Spleen (tissue), 11 donors: Measurements from ENCODE around the gene TMEM272. TPM values are rescaled to one million over a fixed set of nuclear protein-coding genes. Genes with fewer than 3 reads are reported as not detected.

ENCODE experiments used
- DNase-seq: peaks from one replicate; pipeline ENCODE4 v3.0.0-alpha.2; 2020
- H3K27ac ChIP-seq, 8 donors: fragments of 200-600 bp; sonication (generic) in 7 of 8; 1 replicate in 4 of 8; 2 replicates in 4 of 8; pipeline versions ENCODE4 v1.5.0 to v1.8.0; 2016 to 2021; ENCODE audit warnings: inconsistent platforms in 4 of 8, mild to moderate bottlenecking in 4 of 8, moderate library complexity in 1 of 8
- H3K27me3 ChIP-seq, 7 donors: fragments of 200-600 bp; sonication (generic) in 6 of 7; replicated peaks in 1 of 7; 1 replicate in 4 of 7; 2 replicates in 3 of 7; pipeline versions ENCODE4 v1.5.0 to v1.8.0; 2016 to 2021; ENCODE audit warnings: inconsistent platforms in 3 of 7, mild to moderate bottlenecking in 1 of 7
- H3K36me3 ChIP-seq, 6 donors: fragments of 200-600 bp; sonication (generic) in 5 of 6; 1 replicate in 4 of 6; 2 replicates in 2 of 6; pipeline versions ENCODE4 v1.5.0 to v1.8.0; 2016 to 2021; ENCODE audit warnings: inconsistent platforms in 2 of 6
- H3K4me1 ChIP-seq, 6 donors: fragments of 200-600 bp; sonication (generic) in 5 of 6; 1 replicate in 3 of 6; 2 replicates in 3 of 6; pipeline versions ENCODE4 v1.5.0 to v1.8.0; 2016 to 2021; ENCODE audit warnings: inconsistent platforms in 3 of 6
- H3K4me3 ChIP-seq, 8 donors: fragments of 200-600 bp; sonication (generic) in 7 of 8; 1 replicate in 4 of 8; 2 replicates in 4 of 8; pipeline versions ENCODE4 v1.5.0 to v1.8.0; 2016 to 2021; ENCODE audit warnings: inconsistent platforms in 4 of 8, mild to moderate bottlenecking in 4 of 8, moderate library complexity in 2 of 8
- H3K9me3 ChIP-seq, 8 donors: fragments of 200-600 bp; sonication (generic) in 7 of 8; 1 replicate in 4 of 8; 2 replicates in 4 of 8; pipeline versions ENCODE4 v1.5.0 to v1.8.0; 2016 to 2021; ENCODE audit warnings: inconsistent platforms in 4 of 8
- POLR2A ChIP-seq, 3 donors: fragments of 450-650 bp; IDR thresholded peaks; one replicate each; pipeline ENCODE4 v1.5.1; 2017; ENCODE audit warnings: antibody characterized with exemption in 3 of 3, mild to moderate bottlenecking in 1 of 3
- POLR2AphosphoS5 ChIP-seq, 3 donors: sonication (generic); formaldehyde crosslinking; IDR thresholded peaks; one replicate each; pipeline ENCODE4 v1.5.1; 2017; ENCODE audit warnings: antibody characterized with exemption in 3 of 3
- WGBS, 5 donors: extraction: QIAGEN DNeasy Blood & Tissue Kit in 3 of 5; methylation state at CpG; one replicate each; pipeline versions ENCODE4 v1.1.5 to v1.1.7; 2013 to 2018; 5-methylcytosine and 5-hydroxymethylcytosine counted together
- intact Hi-C: fragments of 100-400 bp; cut with DNase I; formaldehyde crosslinking; loops from one replicate; pipeline ENCODE4 v1.15.0; 2023; ENCODE audit warnings: low total_unique reads
- polyA plus RNA-seq, 3 donors: library from polyadenylated mRNA; stranded (reverse); fragments of 200-250 nt; gene quantifications; one replicate each; pipeline ENCODE4 v1.2.1, GENCODE V29; 2013
- total RNA-seq, 7 donors: library from RNA; depleted of rRNA in 3 of 7; stranded (reverse); fragments of >200 nt in 3 of 7; fragmentation: NEBNext Ultra II Directional in 4 of 7; extraction: Animal tissue kit (Norgen Biotek cat#: 25700) in 4 of 7; gene quantifications; one replicate each; pipeline versions ENCODE4 v1.1.0 to v1.2.1, GENCODE V29; 2016 to 2021
- TF ChIP-seq, protein P1 (sequence below), 11 experiments: fragments of 200-600 bp in 7 of 11; fragments of 450-650 bp in 4 of 11; sonication (generic) in 4 of 11; IDR thresholded peaks in 8 of 11; conservative IDR thresholded peaks in 3 of 11; 1 replicate in 7 of 11; 2 replicates in 4 of 11; pipeline versions ENCODE4 v1.4.0 to v1.8.0; 2016 to 2021; ENCODE audit warnings: antibody characterized with exemption in 11 of 11, inconsistent platforms in 4 of 11, mild to moderate bottlenecking in 1 of 11
- donor health status: healthy with polysubstance abuse.
- donor health status: DM: no; HTN: no; CAD: no; lungs with moderate emphysema.
- donor health status: DM: no; HTN: no; CAD: no.
- donor health status: Bipolar disorder and iron deficiency.
- donor health status: healthy.
- donor health status: DM: no; HTN: no; CAD: no.
- donor health status: DM: yes; HTN: yes; CAD: no.

TMEM272 gene
- total and polyA plus RNA-seq, 10 donors = 0.03 to 3.3 (median 1.1) TPM

- DNase-seq = no peak
- WGBS, 5 donors = 85 to 96% (median 93%) methylated on average over 4 to 5 of the region's 5 CpGs
- no peaks in the 10 kb centered on the region for H3K36me3 ChIP-seq
- no peak for TF ChIP-seq POLR2AphosphoS5 (IDR thresholded peaks at IDR 0.05)
- no peak for TF ChIP-seq POLR2A (IDR thresholded peaks at IDR 0.05)
- TF ChIP-seq, protein P1, sequence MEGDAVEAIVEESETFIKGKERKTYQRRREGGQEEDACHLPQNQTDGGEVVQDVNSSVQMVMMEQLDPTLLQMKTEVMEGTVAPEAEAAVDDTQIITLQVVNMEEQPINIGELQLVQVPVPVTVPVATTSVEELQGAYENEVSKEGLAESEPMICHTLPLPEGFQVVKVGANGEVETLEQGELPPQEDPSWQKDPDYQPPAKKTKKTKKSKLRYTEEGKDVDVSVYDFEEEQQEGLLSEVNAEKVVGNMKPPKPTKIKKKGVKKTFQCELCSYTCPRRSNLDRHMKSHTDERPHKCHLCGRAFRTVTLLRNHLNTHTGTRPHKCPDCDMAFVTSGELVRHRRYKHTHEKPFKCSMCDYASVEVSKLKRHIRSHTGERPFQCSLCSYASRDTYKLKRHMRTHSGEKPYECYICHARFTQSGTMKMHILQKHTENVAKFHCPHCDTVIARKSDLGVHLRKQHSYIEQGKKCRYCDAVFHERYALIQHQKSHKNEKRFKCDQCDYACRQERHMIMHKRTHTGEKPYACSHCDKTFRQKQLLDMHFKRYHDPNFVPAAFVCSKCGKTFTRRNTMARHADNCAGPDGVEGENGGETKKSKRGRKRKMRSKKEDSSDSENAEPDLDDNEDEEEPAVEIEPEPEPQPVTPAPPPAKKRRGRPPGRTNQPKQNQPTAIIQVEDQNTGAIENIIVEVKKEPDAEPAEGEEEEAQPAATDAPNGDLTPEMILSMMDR (IDR thresholded peaks at IDR 0.05 in 8 of 11, conservative IDR thresholded peaks at IDR 0.05 in 3 of 11) = no peak
- H3K27ac ChIP-seq = peak overlapping the region in 2 of 8 donors; percentile 32 to 95
- no peaks in the 10 kb centered on the region for H3K27me3 ChIP-seq
- no peak overlapping the region for H3K4me3 ChIP-seq
- no peaks in the 10 kb centered on the region for H3K9me3 ChIP-seq
- intact Hi-C loops = no loop called here
- peaks cover 4 to 76% (median 36%) of the 10 kb centered on the region in 6 donors for H3K4me1 ChIP-seq
These were observed 13.5 kb downstream of the TMEM272 start for GRCh38 chr13:51831519-51831918.

DNA sequence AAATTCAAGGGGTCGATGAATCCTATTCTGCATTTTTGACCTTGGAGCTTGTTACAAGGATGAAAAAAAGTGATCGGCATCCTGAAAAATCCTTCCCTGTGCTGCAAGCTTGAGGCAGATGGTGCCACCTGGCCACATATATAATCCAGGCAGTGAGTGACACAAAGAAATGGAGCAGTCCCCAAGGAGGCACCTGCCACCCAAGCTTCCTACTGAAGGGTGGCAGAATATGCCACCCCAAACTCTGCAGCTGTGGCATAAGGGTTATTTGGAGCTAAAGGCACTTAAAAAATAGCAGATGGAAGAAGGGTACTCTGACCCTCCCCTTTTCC, 15.4 kb downstream of the TMEM272 start:
- peaks cover 10 to 96% (median 56%) of the 10 kb centered on the region in 6 donors for H3K4me1 ChIP-seq

GRCh38 chr13:51828730-51829567, 16.0 kb downstream of the TMEM272 start:
- H3K4me3 ChIP-seq = peak overlapping the region in 1 of 8 donors; percentile 4
- 63 to 76% (median 72%) methylated on average over 8 of the region's 8 CpGs for WGBS, 5 donors
- peak overlapping the region in 7 of 8 donors; percentile 80 to 95 (median 88) for H3K27ac ChIP-seq
- intact Hi-C loops = no loop called here
- H3K36me3 ChIP-seq = no peaks in the 10 kb centered on the region
- TF ChIP-seq POLR2AphosphoS5 (IDR thresholded peaks at IDR 0.05) (no peak), POLR2A (IDR thresholded peaks at IDR 0.05) (no peak)
- TF ChIP-seq, protein P1 (IDR thresholded peaks at IDR 0.05 in 8 of 11, conservative IDR thresholded peaks at IDR 0.05 in 3 of 11) = no peak
- H3K9me3 ChIP-seq = no peaks in the 10 kb centered on the region
- no peak for DNase-seq
- peaks cover 10 to 96% (median 61%) of the 10 kb centered on the region in 6 donors for H3K4me1 ChIP-seq
- no peaks in the 10 kb centered on the region for H3K27me3 ChIP-seq

More for the DNA sequence above, 15.4 kb downstream of the TMEM272 start:
- no peak for DNase-seq
- Histone ChIP-seq H3K27me3 (no peaks in the 10 kb centered on the region), H3K4me3 (peak overlapping the region in 1 of 8 donors; percentile 7), H3K36me3 (no peaks in the 10 kb centered on the region), H3K9me3 (no peaks in the 10 kb centered on the region), H3K27ac (peak overlapping the region in 7 of 8 donors; percentile 80 to 95 (median 88))
- WGBS, 5 donors = 83 to 89% (median 86%) methylated on average over 2 of the region's 2 CpGs
- intact Hi-C loops = no loop called here
- TF ChIP-seq, protein P1 (IDR thresholded peaks at IDR 0.05 in 8 of 11, conservative IDR thresholded peaks at IDR 0.05 in 3 of 11) = no peak
- no peak for TF ChIP-seq POLR2A (IDR thresholded peaks at IDR 0.05)
- TF ChIP-seq POLR2AphosphoS5 (IDR thresholded peaks at IDR 0.05) = no peak

DNA sequence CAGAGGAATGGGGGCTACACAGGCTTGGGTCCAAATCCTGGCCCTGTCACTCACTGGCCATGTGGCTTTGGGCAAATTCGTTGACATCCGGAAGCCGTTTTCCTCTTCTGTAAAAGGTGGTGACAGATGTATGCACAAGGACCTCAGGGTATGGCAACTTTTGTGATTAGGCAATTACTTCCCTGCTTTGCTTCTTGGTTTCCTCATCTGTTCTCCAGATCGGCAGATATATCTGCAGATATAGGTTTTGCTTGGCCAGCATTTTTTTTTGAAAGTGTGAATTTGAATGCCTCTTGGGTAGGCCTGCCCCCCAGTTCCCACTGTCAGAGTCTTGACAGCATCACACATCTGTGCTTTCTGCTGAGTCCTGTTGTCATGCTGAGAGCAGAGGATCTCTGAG, 17.7 kb downstream of the TMEM272 start:
- Histone ChIP-seq H3K9me3 (no peaks in the 10 kb centered on the region), H3K4me1 (peaks cover 16 to 96% (median 70%) of the 10 kb centered on the region in 6 donors), H3K27ac (peak overlapping the region; percentile 53 to 95 (median 86)), H3K27me3 (no peaks in the 10 kb centered on the region), H3K4me3 (peak overlapping the region in 1 of 8 donors; percentile 51), H3K36me3 (no peaks in the 10 kb centered on the region)
- intact Hi-C loops = no loop called here
- no peak for DNase-seq
- WGBS, 5 donors = 34 to 63% (median 44%) methylated on average over 4 of the region's 4 CpGs
- peak in 1 of 3 donors; percentile 48 for TF ChIP-seq POLR2AphosphoS5 (IDR thresholded peaks at IDR 0.05)
- no peak for TF ChIP-seq POLR2A (IDR thresholded peaks at IDR 0.05)
- TF ChIP-seq, protein P1 (IDR thresholded peaks at IDR 0.05 in 8 of 11, conservative IDR thresholded peaks at IDR 0.05 in 3 of 11) = no peak
